GM12878 (cell line): Measurements from ENCODE around the gene CDH4. TPM values are rescaled to one million over a fixed set of nuclear protein-coding genes. Genes with fewer than 3 reads are reported as not detected.

Experiments used
- ATAC-seq: fragments of 200-7000 bp; cut with Tn5 transposase; 3 replicates; pipeline ENCODE4 v1.9.1; 2020; ENCODE audit warnings: mild to moderate bottlenecking, moderate library complexity
- BruUV-seq: library from RNA; stranded (reverse); fragments of 400-500 nt; replicated peaks from 2 replicates; lab custom pipeline; 2021; lab: Mats Ljungman, UMichigan
- CTCF ChIA-PET: fragments of 300-600 bp; sonication (Branson Sonifier 250); formaldehyde crosslinking; extraction: SDS; loops from one replicate; lab custom pipeline; 2021; ENCODE audit warnings: inconsistent platforms; lab: Yijun Ruan, JAX
- POLR2A ChIA-PET: fragments of 350-600 bp; formaldehyde crosslinking; extraction: SDS; loops from one replicate; lab custom pipeline; 2021; ENCODE audit warnings: inconsistent platforms; lab: Charles Lee
- RAD21 ChIA-PET: fragments of 300-600 bp; sonication (Branson Sonifier 250); formaldehyde crosslinking; loops from one replicate; lab custom pipeline; 2023; ENCODE audit warnings: antibody characterized with exemption; ENCODE audit not compliant: unreplicated experiment; lab: Charles Lee
- SMC1A ChIA-PET: fragments of 300-600 bp; sonication (Branson Sonifier 250); formaldehyde crosslinking; loops from one replicate; lab custom pipeline; 2023; ENCODE audit not compliant: unreplicated experiment, uncharacterized antibody; lab: Charles Lee
- DNase-seq: peaks from one replicate; pipeline ENCODE4 v3.0.0-alpha.2; 2011; ENCODE audit warnings: low read depth, low spot score
- FAIRE-seq: peaks from 3 replicates; lab custom pipeline; 2011; peaks lifted over from hg19 to GRCh38; lab: Jason Lieb, UNC
- H2AFZ ChIP-seq: 2 replicates; pipeline ENCODE4 v1.6.0; 2011; ENCODE audit warnings: low read depth, low read length, control low read depth; ENCODE audit not compliant: control insufficient read depth
- H3K27ac ChIP-seq: 2 replicates; pipeline ENCODE4 v1.5.1; 2011; ENCODE audit warnings: control low read depth; ENCODE audit not compliant: control insufficient read depth, insufficient read depth
- H3K27me3 ChIP-seq, 2 experiments: replicated peaks in 1 of 2; 2 replicates each; pipeline versions ENCODE4 v1.6.0 to v1.6.1; 2011; ENCODE audit warnings: low read length in 1 of 2; ENCODE audit not compliant: control insufficient read depth in 2 of 2, insufficient read depth in 2 of 2
- H3K36me3 ChIP-seq, 2 experiments: 2 replicates each; pipeline ENCODE4 v1.5.1; 2011; ENCODE audit warnings: low read length in 1 of 2; ENCODE audit not compliant: control insufficient read depth in 2 of 2, insufficient read depth in 2 of 2
- H3K4me1 ChIP-seq: 2 replicates; pipeline ENCODE4 v1.6.1; 2011; ENCODE audit warnings: mild to moderate bottlenecking, low read length, moderate library complexity, mixed read lengths; ENCODE audit not compliant: control insufficient read depth, insufficient read depth
- H3K4me2 ChIP-seq: 2 replicates; pipeline ENCODE4 v1.6.0; 2011; ENCODE audit warnings: control low read depth; ENCODE audit not compliant: control insufficient read depth, insufficient read depth
- H3K4me3 ChIP-seq: fragments of 200-600 bp; sonication (generic); 2 replicates; pipeline ENCODE4 v1.5.1; 2016
- H3K79me2 ChIP-seq: 2 replicates; pipeline ENCODE4 v1.6.0; 2011; ENCODE audit warnings: low read length; ENCODE audit not compliant: control insufficient read depth, insufficient read depth
- H3K9ac ChIP-seq: 2 replicates; pipeline ENCODE4 v1.8.0; 2011; ENCODE audit warnings: low read length, control low read depth, mixed read lengths; ENCODE audit not compliant: control insufficient read depth, insufficient read depth
- H3K9me3 ChIP-seq: replicated peaks from 3 replicates; pipeline ENCODE4 v1.5.1; 2011; ENCODE audit warnings: mild to moderate bottlenecking, low read length; ENCODE audit not compliant: control insufficient read depth, insufficient read depth
- H4K20me1 ChIP-seq: 2 replicates; pipeline ENCODE4 v1.6.0; 2011; ENCODE audit not compliant: control insufficient read depth, insufficient read depth
- ASH2L ChIP-seq: fragments of 300-600, 200-600 bp; sonication (generic); IDR thresholded peaks from 2 replicates; pipeline ENCODE4 v1.6.1; 2017; ENCODE audit warnings: low read depth, mild to moderate bottlenecking, borderline replicate concordance
- ATF2 ChIP-seq: IDR thresholded peaks from 2 replicates; pipeline ENCODE4 v1.6.1; 2012; ENCODE audit warnings: low read length, inconsistent platforms
- ATF3 ChIP-seq: IDR thresholded peaks from 2 replicates; pipeline ENCODE4 v1.6.1; 2011; ENCODE audit warnings: low read depth, mild to moderate bottlenecking, low read length, moderate library complexity, borderline replicate concordance; ENCODE audit errors: extremely low read depth
- ATF7 ChIP-seq: fragments of 450-650 bp; IDR thresholded peaks from 2 replicates; pipeline ENCODE4 v1.6.1; 2016; ENCODE audit warnings: low read depth, mild to moderate bottlenecking
- CEBPZ ChIP-seq: fragments of 150-350 bp; IDR thresholded peaks from 2 replicates; pipeline ENCODE4 v1.6.1; 2016; ENCODE audit warnings: low read depth, low read length
- DPF2 ChIP-seq: fragments of 450-650 bp; IDR thresholded peaks from 2 replicates; pipeline ENCODE4 v1.6.1; 2017; ENCODE audit warnings: mild to moderate bottlenecking
- ELK1 ChIP-seq: IDR thresholded peaks from 2 replicates; pipeline ENCODE4 v1.6.1; 2012; ENCODE audit warnings: low read depth, low read length, improper control_type of control experiment
- EZH2 ChIP-seq: IDR thresholded peaks from 2 replicates; pipeline ENCODE4 v1.6.1; 2012; ENCODE audit warnings: low read depth, mild to moderate bottlenecking, control low read depth, inconsistent platforms, low read length, borderline replicate concordance; ENCODE audit not compliant: control insufficient read depth
- GABPA ChIP-seq: IDR thresholded peaks from 2 replicates; pipeline ENCODE4 v1.6.1; 2014; ENCODE audit warnings: antibody characterized with exemption, low read depth, mild to moderate bottlenecking, inconsistent platforms
- PRDM15 ChIP-seq: fragments of 450-650 bp; formaldehyde crosslinking; IDR thresholded peaks from 2 replicates; pipeline ENCODE4 v1.4.0; 2020; ENCODE audit warnings: mild to moderate bottlenecking, moderate library complexity
- RAD21 ChIP-seq: IDR thresholded peaks from 2 replicates; pipeline ENCODE4 v1.6.1; 2011; ENCODE audit warnings: mild to moderate bottlenecking, low read depth, low read length, moderate library complexity; ENCODE audit not compliant: insufficient read depth
- SIX5 ChIP-seq: IDR thresholded peaks from 2 replicates; pipeline ENCODE4 v1.6.1; 2011; ENCODE audit warnings: mild to moderate bottlenecking, low read depth, low read length, moderate library complexity; ENCODE audit not compliant: severe bottlenecking
- SREBF1 ChIP-seq: IDR thresholded peaks from 2 replicates; pipeline ENCODE4 v1.6.1; 2012; ENCODE audit warnings: mild to moderate bottlenecking, low read length
- ZNF207 ChIP-seq: fragments of 450-650 bp; IDR thresholded peaks from 2 replicates; pipeline ENCODE4 v1.6.1; 2014; ENCODE audit warnings: antibody characterized with exemption, mild to moderate bottlenecking, borderline replicate concordance
- WGBS: methylation state at CpG from one replicate; pipeline ENCODE4 v1.1.6; 2016; ENCODE audit warnings: low lambda C conversion rate; ENCODE audit not compliant: insufficient replicate concordance, insufficient coverage; ENCODE audit errors: missing lambda C conversion rate; 5-methylcytosine and 5-hydroxymethylcytosine counted together
- in situ Hi-C: fragments of 300-500 bp; cut with MboI; formaldehyde crosslinking; loops from 9 replicates; pipeline ENCODE4 v1.14.3; 2018; ENCODE audit warnings: mixed read lengths
- intact Hi-C: fragments of 100-400 bp; cut with micrococcal nuclease; formaldehyde crosslinking; loops from one replicate; pipeline ENCODE4 v1.14.2; 2022; ENCODE audit not compliant: unreplicated experiment
- polyA plus RNA-seq, 11 experiments: library from polyadenylated mRNA; depleted of rRNA in 4 of 11; unstranded in 6 of 11; stranded (reverse) in 5 of 11; fragments of >200 nt; fragmentation: Nextera tagmentation in 4 of 11; fragmentation: Illumina TruSeq in 1 of 11; extraction: Ambion mirVana in 4 of 11; extraction: Trizol in 1 of 11; gene quantifications; 1 replicate in 1 of 11; 2 replicates in 10 of 11; pipeline versions ENCODE4 v1.2.1 to v1.2.3, GENCODE V29; 2011 to 2016; ENCODE audit warnings: inconsistent platforms in 2 of 11, missing spikeins in 2 of 11, low read depth in 1 of 11
- total RNA-seq, 4 experiments: library from RNA; depleted of rRNA in 3 of 4; stranded (reverse); fragments of >200 nt in 3 of 4; fragmentation: Illumina TruSeq in 1 of 4; extraction: Trizol in 1 of 4; gene quantifications; 2 replicates each; pipeline versions ENCODE4 v1.2.1 to v1.2.3, GENCODE V29; 2013 to 2021

Gene CDH4
- total and polyA plus RNA-seq, 10 of the 15 experiments (the other 5 are each of a cell fraction or from before 2014, with no cell fraction given), result not detected

GRCh38 chr20:61883857-61884393 lies 631.9 kb downstream of the CDH4 start:
- DNase-seq (no peak), ATAC-seq (no peak), FAIRE-seq (no peak)
- intact Hi-C loops, result no loop called here
- WGBS, result 31% methylated on average over 14 of the region's 14 CpGs
- POLR2A ChIA-PET, result no interaction called here
- SMC1A ChIA-PET, result no interaction called here
- Histone ChIP-seq H3K36me3 (no peaks in the 10 kb centered on the region), H3K4me1 (no peaks in the 10 kb centered on the region), H3K27ac (no peak overlapping the region), H3K9me3 (no peaks in the 10 kb centered on the region), H3K27me3 (no peaks in the 10 kb centered on the region; a peak in 2 of 4 replicates), H3K4me2 (no peak overlapping the region), H3K79me2 (no peaks in the 10 kb centered on the region), H2AFZ (no peak overlapping the region), H3K4me3 (no peak overlapping the region), H4K20me1 (no peaks in the 10 kb centered on the region), H3K9ac (no peak overlapping the region)
- RAD21 ChIA-PET, result no interaction called here
- CTCF ChIA-PET, result interaction anchor here (1.5 kb wide), 1 partner anchor 13 kb away, joined by 3 read pairs; no protein-coding TSS in a partner anchor
- BruUV-seq, result no TSS peak
- in situ Hi-C loops, result no loop called here
- TF ChIP-seq ZNF207 (no peak), PRDM15 (CRISPR knock-in tag) (no peak), DPF2 (no peak), ASH2L (no peak), GABPA (no peak), SREBF1 (no peak), ELK1 (no peak), RAD21 (no peak), ATF2 (no peak), EZH2 (no peak), ATF7 (no peak), CEBPZ (no peak), ATF3 (no peak), SIX5 (no peak)
